A375 (cell line): ENCODE results near the gene KDM8. TPM values are rescaled to one million over a fixed set of nuclear protein-coding genes. Genes with fewer than 3 reads are reported as not detected.

Experiments used
- total RNA-seq: library from RNA; depleted of rRNA; stranded (reverse); fragments of >200 nt; shearing (Covaris generic); gene quantifications from 2 replicates; pipeline ENCODE4 v1.2.3, GENCODE V29; 2014; rRNA removed

KDM8 gene
- 3.9 and 8.3 TPM in 2 replicates for total RNA-seq

DNA sequence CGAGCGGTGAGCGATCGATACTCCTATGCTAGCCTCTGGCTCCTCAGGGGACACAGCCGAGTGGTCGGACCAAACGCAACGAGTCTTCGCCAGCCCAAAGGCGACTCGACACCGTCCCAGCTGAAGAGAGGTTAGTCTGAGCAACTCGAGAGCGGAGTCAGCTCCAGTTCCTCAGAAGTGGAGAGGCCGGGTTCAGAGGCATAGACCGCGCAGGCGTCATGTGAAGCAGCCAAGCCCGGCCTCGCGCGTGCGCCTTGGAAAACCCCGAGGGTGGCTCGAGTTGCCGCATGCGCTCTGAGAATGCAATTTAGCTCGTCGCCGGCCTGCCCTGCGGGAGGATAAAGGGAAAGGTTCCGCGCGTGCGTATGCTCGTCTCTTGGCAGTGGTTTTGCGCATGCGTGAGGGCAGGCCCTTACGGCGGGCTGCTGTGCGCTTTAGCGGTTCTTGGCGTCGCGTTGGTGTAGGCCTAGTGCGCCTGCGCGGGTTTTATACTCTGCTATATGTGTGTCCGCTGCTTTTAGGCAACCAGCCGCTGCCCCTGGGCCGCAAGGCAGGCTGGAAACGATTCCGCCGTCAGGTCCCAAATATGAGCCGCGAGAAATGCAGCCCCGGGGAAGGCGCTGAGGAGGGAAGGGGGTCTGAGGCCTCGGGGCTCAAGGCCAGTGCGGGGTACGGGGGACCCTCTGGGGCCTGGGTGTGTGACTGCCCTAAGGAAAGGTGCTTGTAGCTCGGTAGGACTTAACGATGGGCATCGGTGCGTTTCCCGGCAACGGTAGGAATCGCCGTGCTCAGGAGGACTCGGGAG, at the start of gene KDM8:
Gene KDM8 (plus strand): TSS at position 20 of the 805 bp plus-strand sequence. CDS start 6,598 bp downstream, outside the sequence.

DNA sequence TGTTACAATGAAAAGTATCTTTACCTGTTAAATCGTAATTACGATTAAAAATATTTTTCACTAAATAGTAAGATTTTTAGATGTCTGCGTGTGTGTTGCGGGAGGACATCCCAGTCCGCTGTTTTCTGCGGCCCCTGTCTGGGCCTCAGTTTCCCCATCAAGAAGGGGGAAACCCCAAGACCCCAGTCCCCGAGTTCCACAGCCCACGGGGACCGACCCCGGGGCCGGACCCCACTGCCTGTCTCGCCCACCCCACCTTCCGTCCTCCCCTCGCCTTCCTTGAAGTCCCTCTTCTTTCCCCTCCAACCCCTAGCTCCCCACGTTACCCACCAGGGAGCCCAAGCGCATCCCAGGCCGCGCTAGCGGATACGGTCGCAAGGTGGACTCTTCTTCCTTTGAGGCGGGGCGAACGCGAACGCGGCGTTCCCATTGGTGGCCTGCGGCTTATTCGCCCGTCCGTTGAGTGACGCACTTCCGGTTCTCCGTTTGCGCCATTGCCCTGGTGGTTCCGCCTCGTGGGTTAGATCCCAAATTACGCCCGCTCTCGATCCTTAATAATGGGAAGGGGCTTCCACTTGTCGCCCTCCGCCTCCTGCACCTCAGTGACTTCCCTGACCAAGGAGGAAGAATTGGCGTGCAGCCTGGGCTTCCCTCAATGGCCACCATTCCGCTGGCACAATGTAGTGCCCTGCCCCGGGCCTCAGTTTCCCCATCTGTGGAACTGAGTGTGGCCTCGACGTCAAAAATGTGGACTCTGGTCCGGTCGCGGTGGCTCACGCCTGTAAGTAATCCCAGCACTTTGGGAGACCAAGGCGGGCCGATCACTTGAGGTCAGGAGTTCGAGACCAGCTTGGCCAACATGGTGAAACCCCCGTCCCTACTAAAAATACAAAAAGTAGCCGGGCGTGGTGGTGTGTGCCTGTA, 65.3 kb downstream of the KDM8 start, which contains the start of gene NSMCE1:
Gene NSMCE1 (minus strand): TSS at position 397 of the 924 bp plus-strand sequence. CDS start 11,202 bp downstream, outside the sequence.

Other genes with a start within 250 kb of the KDM8 start
- not detected in 2 replicates for gene C16orf82, start 136.6 kb upstream of the KDM8 start, total RNA-seq
- gene NSMCE1, start 65.2 kb downstream of the KDM8 start, total RNA-seq: 75.0 and 94.2 TPM in 2 replicates
- gene IL4R, start 110.4 kb downstream of the KDM8 start, total RNA-seq: 6.5 and 10.7 TPM in 2 replicates
- 1.6 and 2.5 TPM in 2 replicates for gene IL21R, start 198.6 kb downstream of the KDM8 start, total RNA-seq